ENCODE measurements around the gene GPX4.

DNA sequence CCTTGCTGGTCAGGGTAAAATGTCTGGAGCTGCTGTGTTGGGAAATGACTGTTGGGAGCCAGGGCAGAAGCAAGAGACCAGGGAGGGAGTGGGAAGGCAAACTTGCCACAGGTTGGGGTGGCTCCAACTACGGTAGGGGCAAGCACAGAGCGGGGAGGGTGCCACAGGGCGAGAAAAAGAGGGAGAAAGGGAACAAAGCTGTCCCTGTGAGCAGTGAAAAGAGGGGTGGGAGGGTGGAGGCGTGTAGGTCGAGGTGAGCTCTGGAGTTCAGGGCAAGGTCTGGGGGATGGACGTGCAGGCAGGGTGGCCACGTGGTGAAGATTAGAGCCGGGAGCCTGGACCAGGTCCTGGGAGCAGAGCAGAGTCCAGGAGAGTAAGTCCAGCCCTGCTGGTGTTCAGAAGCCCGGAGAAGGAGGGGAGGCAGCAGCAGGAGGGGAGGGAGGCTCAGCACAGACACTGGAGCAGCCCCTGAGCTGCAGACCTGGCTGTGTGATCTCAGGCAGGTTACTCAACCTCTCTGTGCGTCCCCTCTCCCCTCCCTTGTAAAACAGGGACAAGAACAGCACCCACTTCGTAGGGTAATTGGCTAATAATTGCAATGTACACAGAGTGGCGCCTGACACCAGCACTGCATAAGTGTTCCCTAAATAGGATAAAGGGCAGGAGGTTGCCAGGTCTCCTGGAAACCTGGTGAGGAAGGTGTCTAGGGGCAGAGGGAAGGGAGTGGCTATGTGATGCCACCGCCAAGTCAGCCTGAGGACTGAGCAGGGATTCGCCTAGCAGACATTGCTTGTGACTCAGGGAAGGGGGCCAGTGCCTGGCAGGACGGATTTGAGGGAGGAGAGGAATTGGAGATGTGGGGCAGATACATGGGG is 5.4 kb upstream of the GPX4 start:
- TF ChIP-seq, protein P1, sequence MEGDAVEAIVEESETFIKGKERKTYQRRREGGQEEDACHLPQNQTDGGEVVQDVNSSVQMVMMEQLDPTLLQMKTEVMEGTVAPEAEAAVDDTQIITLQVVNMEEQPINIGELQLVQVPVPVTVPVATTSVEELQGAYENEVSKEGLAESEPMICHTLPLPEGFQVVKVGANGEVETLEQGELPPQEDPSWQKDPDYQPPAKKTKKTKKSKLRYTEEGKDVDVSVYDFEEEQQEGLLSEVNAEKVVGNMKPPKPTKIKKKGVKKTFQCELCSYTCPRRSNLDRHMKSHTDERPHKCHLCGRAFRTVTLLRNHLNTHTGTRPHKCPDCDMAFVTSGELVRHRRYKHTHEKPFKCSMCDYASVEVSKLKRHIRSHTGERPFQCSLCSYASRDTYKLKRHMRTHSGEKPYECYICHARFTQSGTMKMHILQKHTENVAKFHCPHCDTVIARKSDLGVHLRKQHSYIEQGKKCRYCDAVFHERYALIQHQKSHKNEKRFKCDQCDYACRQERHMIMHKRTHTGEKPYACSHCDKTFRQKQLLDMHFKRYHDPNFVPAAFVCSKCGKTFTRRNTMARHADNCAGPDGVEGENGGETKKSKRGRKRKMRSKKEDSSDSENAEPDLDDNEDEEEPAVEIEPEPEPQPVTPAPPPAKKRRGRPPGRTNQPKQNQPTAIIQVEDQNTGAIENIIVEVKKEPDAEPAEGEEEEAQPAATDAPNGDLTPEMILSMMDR (IDR thresholded peaks at IDR 0.05; ENCODE audit: low read depth, low read length), result no peak
- no peak for TF ChIP-seq EZH2phosphoT487 (IDR thresholded peaks at IDR 0.05; ENCODE audit: low read depth)
